Gastrocnemius medialis (tissue), 4 donors: ENCODE results near the gene KIRREL3. TPM values are rescaled to one million over a fixed set of nuclear protein-coding genes. Genes with fewer than 3 reads are reported as not detected.

Experiments
- ATAC-seq, 2 donors: fragments of 150-250 bp; one replicate each; pipeline ENCODE4 v1.9.1; 2016
- DNase-seq, 2 donors: peaks; one replicate each; pipeline ENCODE4 v3.0.0-alpha.2; 2019
- H3K27ac ChIP-seq, 4 donors: fragments of 200-600 bp; sonication (generic); 1 replicate in 1 of 4; 2 replicates in 3 of 4; pipeline ENCODE4 v1.5.1; 2016 to 2018; ENCODE audit warnings: mild to moderate bottlenecking in 2 of 4, moderate library complexity in 1 of 4
- H3K27me3 ChIP-seq, 3 donors: fragments of 200-600 bp; sonication (generic) in 2 of 3; 1 replicate in 1 of 3; 2 replicates in 2 of 3; pipeline versions ENCODE4 v1.5.1 to v1.6.0; 2016 to 2019; ENCODE audit warnings: mild to moderate bottlenecking in 1 of 3, moderate library complexity in 1 of 3
- H3K36me3 ChIP-seq, 2 donors: fragments of 200-600 bp; sonication (generic) in 1 of 2; one replicate each; pipeline ENCODE4 v1.5.1; 2017 to 2018
- H3K4me1 ChIP-seq, 2 donors: fragments of 200-600 bp; sonication (generic) in 1 of 2; one replicate each; pipeline ENCODE4 v1.5.1; 2016 to 2017; ENCODE audit warnings: mild to moderate bottlenecking in 2 of 2
- H3K4me3 ChIP-seq, 4 donors: fragments of 200-600 bp; sonication (generic) in 3 of 4; 1 replicate in 1 of 4; 2 replicates in 3 of 4; pipeline ENCODE4 v1.5.1; 2016 to 2019; ENCODE audit warnings: mild to moderate bottlenecking in 2 of 4
- H3K9me3 ChIP-seq, 3 donors: fragments of 200-600 bp; sonication (generic) in 2 of 3; 1 replicate in 1 of 3; 2 replicates in 2 of 3; pipeline ENCODE4 v1.5.1; 2016 to 2019
- POLR2A ChIP-seq, 2 donors: fragments of 450-650 bp; IDR thresholded peaks; one replicate each; pipeline ENCODE4 v1.6.1; 2017; ENCODE audit warnings: antibody characterized with exemption in 2 of 2, mild to moderate bottlenecking in 2 of 2, moderate library complexity in 2 of 2
- in situ Hi-C, 4 donors: fragments of 200-750 bp; cut with MboI; loops; one replicate each; pipeline versions ENCODE4 v1.15.0 to v1.8.0; 2017; ENCODE audit warnings: low sequenced_read_pairs in 4 of 4
- intact Hi-C: fragments of 100-400 bp; cut with DNase I; formaldehyde crosslinking; loops from one replicate; pipeline ENCODE4 v1.15.1; 2023; ENCODE audit warnings: low total_unique reads
- total RNA-seq, 4 donors: library from RNA; depleted of rRNA; stranded (reverse); fragments of >200 nt; gene quantifications; one replicate each; pipeline versions ENCODE4 v1.1.0 to v1.2.3, GENCODE V29; 2016
- TF ChIP-seq, protein P1 (sequence below), 5 experiments: fragments of 450-650 bp in 3 of 5; fragments of 200-600 bp in 2 of 5; sonication (generic) in 2 of 5; IDR thresholded peaks in 4 of 5; conservative IDR thresholded peaks in 1 of 5; 1 replicate in 4 of 5; 2 replicates in 1 of 5; pipeline ENCODE4 v1.5.1; 2016 to 2019; ENCODE audit warnings: antibody characterized with exemption in 5 of 5, mild to moderate bottlenecking in 3 of 5, moderate library complexity in 3 of 5

KIRREL3 gene
- total RNA-seq, 4 donors from 2014 or later: 0.10 TPM; not detected in 3

DNA sequence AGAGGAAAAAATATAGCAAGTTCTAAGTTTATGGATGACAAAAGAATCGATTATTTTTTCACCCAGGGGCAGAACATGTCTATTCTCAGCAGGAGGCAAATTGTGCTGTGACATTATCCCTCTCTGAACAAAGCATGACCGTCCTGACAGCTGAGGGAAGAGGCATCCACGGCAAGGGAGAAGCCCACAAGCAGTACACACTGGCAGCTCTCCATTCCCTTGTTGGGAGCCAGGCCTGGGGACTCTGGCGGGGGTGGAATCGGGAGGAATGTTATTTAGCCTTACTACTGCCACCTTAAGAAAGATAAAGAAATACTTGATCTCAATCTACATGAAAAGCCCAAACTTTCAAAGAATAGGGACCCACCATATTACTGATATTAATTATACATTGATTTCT, 3.4 kb downstream of the KIRREL3 start:
- Histone ChIP-seq H3K4me3 (no peak overlapping the region), H3K27ac (no peak overlapping the region), H3K4me1 (no peaks in the 10 kb centered on the region), H3K36me3 (no peaks in the 10 kb centered on the region), H3K9me3 (no peaks in the 10 kb centered on the region), H3K27me3 (peaks cover 23 to 41% (median 27%) of the 10 kb centered on the region in 3 donors)
- DNase-seq (no peak), ATAC-seq (no peak)
- in situ Hi-C loops (loop anchor here (25.0 kb wide), 2 partner anchors 385 to 560 kb away; no protein-coding TSS in a partner anchor), intact Hi-C loops (loop anchor here (10.0 kb wide), 1 partner anchor 682 kb away; no protein-coding TSS in a partner anchor)
- no peak for TF ChIP-seq POLR2A (IDR thresholded peaks at IDR 0.05)
- TF ChIP-seq, protein P1, sequence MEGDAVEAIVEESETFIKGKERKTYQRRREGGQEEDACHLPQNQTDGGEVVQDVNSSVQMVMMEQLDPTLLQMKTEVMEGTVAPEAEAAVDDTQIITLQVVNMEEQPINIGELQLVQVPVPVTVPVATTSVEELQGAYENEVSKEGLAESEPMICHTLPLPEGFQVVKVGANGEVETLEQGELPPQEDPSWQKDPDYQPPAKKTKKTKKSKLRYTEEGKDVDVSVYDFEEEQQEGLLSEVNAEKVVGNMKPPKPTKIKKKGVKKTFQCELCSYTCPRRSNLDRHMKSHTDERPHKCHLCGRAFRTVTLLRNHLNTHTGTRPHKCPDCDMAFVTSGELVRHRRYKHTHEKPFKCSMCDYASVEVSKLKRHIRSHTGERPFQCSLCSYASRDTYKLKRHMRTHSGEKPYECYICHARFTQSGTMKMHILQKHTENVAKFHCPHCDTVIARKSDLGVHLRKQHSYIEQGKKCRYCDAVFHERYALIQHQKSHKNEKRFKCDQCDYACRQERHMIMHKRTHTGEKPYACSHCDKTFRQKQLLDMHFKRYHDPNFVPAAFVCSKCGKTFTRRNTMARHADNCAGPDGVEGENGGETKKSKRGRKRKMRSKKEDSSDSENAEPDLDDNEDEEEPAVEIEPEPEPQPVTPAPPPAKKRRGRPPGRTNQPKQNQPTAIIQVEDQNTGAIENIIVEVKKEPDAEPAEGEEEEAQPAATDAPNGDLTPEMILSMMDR (IDR thresholded peaks at IDR 0.05 in 4 of 5, conservative IDR thresholded peaks at IDR 0.05 in 1 of 5): no peak

DNA sequence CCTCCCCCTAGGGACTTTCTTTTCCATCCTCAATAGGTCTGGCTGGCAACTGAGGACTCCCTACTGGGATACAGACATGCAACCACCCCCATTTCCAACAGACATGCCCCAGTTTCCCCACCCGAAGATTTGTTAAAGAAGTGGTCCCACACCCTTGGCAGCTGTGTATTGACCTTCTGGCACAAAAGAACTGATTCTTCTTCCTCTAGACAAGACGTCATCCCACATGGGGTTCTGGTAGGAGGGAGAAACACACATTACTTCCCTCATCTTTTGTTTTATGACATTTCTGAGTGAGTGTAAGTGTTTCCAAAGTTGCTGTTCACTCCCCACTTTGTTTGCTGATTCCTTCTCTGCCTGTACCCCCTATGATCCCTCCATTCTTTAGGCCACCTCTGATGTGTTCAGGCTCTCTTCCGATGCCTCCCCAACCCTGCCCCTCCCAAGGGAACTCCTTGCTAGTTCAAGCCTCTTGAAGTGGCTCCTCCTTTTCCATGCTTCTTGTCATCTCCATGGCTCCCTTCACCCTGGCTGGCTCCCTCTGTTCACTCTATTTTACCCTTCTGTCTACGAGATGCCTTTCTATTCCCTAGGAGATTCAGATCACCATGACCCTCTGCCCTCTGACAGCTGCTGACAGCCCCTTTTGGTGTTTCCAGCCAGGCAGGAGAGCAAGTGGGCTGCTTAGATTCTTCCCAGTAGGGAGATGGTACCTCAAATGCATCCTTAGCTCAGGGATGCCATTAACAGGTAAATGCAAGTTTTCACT, 4.3 kb downstream of the KIRREL3 start:
- ATAC-seq (no peak), DNase-seq (no peak)
- TF ChIP-seq, protein P1 (IDR thresholded peaks at IDR 0.05 in 4 of 5, conservative IDR thresholded peaks at IDR 0.05 in 1 of 5): no peak
- TF ChIP-seq POLR2A (IDR thresholded peaks at IDR 0.05): no peak
- in situ Hi-C loops (loop anchor here (25.0 kb wide), 2 partner anchors 384 to 559 kb away; no protein-coding TSS in a partner anchor), intact Hi-C loops (loop anchor here (10.0 kb wide), 1 partner anchor 681 kb away; no protein-coding TSS in a partner anchor)
- H3K27ac ChIP-seq: no peak overlapping the region
- H3K36me3 ChIP-seq: no peaks in the 10 kb centered on the region
- no peaks in the 10 kb centered on the region for H3K9me3 ChIP-seq
- H3K4me3 ChIP-seq: no peak overlapping the region
- H3K27me3 ChIP-seq: peaks cover 13 to 32% (median 18%) of the 10 kb centered on the region in 3 donors
- no peaks in the 10 kb centered on the region for H3K4me1 ChIP-seq

DNA sequence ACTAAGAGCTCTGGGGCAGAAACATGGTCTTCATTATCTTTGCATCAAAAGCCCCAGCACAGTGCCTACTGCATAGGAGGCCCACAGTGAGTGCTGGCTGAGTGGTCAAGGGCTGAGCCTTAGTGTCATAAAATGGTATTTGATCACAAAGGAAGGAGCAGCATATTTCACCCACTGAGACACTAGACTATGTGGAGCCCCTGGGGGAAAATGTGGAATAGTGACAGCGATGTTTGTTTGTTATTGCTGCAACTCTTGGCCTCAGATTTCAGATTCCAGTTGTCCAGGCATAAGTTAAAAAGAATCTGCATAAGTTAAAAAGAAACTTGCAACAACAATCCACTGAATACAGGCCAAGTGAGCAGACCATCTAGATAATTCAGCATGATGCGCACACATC, 7.0 kb downstream of the KIRREL3 start:
- Histone ChIP-seq H3K4me1 (no peaks in the 10 kb centered on the region), H3K27ac (no peak overlapping the region), H3K9me3 (no peaks in the 10 kb centered on the region), H3K27me3 (peaks cover 0 to 15% (median 5%) of the 10 kb centered on the region in 3 donors), H3K4me3 (no peak overlapping the region), H3K36me3 (no peaks in the 10 kb centered on the region)
- in situ Hi-C loops (loop anchor here (25.0 kb wide), 2 partner anchors 381 to 556 kb away; no protein-coding TSS in a partner anchor), intact Hi-C loops (loop anchor here (5.0 to 10.0 kb wide), 2 partner anchors 551 to 679 kb away; no protein-coding TSS in a partner anchor)
- no peak for TF ChIP-seq POLR2A (IDR thresholded peaks at IDR 0.05)
- TF ChIP-seq, protein P1 (IDR thresholded peaks at IDR 0.05 in 4 of 5, conservative IDR thresholded peaks at IDR 0.05 in 1 of 5): no peak
- ATAC-seq (no peak), DNase-seq (no peak)

DNA sequence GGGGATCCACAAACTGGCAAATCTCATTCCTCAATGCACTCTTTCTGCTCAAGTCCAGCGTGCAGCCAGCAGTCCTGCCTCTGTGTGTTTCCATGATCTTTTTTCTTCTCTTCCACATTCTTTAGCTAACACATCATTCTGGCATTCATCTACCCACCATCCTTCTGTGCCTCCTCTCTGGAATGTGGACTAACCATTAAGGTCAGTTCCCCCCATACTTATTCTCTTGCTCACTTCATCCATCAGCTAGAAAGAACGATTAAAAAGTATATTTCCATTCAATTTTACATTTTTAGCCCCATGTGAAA, 7.8 kb downstream of the KIRREL3 start:
- no peak for ATAC-seq
- in situ Hi-C loops: loop anchor here (25.0 kb wide), 2 partner anchors 380 to 555 kb away; no protein-coding TSS in a partner anchor
- TF ChIP-seq POLR2A (IDR thresholded peaks at IDR 0.05): no peak
- TF ChIP-seq, protein P1 (IDR thresholded peaks at IDR 0.05 in 4 of 5, conservative IDR thresholded peaks at IDR 0.05 in 1 of 5): no peak

More for the DNA sequence above, 7.8 kb downstream of the KIRREL3 start:
- H3K27me3 ChIP-seq: peaks cover 0 to 8% (median 0%) of the 10 kb centered on the region in 3 donors
- H3K4me3 ChIP-seq: no peak overlapping the region
- no peaks in the 10 kb centered on the region for H3K36me3 ChIP-seq
- H3K4me1 ChIP-seq: no peaks in the 10 kb centered on the region
- H3K27ac ChIP-seq: no peak overlapping the region
- intact Hi-C loops: loop anchor here (5.0 to 10.0 kb wide), 2 partner anchors 550 to 678 kb away; no protein-coding TSS in a partner anchor
- no peaks in the 10 kb centered on the region for H3K9me3 ChIP-seq
- DNase-seq: no peak
